HG02943 (cell line): Measurements from ENCODE around the gene RALGPS1.

Experiments
- ATAC-seq: cut with Tn5 transposase; IDR thresholded peaks from one replicate; pipeline ENCODE4 v1.9.1; 2021; ENCODE audit warnings: mild to moderate bottlenecking, low read depth, moderate library complexity; ENCODE audit not compliant: unreplicated experiment

Gene RALGPS1, protein sequence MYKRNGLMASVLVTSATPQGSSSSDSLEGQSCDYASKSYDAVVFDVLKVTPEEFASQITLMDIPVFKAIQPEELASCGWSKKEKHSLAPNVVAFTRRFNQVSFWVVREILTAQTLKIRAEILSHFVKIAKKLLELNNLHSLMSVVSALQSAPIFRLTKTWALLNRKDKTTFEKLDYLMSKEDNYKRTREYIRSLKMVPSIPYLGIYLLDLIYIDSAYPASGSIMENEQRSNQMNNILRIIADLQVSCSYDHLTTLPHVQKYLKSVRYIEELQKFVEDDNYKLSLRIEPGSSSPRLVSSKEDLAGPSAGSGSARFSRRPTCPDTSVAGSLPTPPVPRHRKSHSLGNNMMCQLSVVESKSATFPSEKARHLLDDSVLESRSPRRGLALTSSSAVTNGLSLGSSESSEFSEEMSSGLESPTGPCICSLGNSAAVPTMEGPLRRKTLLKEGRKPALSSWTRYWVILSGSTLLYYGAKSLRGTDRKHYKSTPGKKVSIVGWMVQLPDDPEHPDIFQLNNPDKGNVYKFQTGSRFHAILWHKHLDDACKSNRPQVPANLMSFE

DNA sequence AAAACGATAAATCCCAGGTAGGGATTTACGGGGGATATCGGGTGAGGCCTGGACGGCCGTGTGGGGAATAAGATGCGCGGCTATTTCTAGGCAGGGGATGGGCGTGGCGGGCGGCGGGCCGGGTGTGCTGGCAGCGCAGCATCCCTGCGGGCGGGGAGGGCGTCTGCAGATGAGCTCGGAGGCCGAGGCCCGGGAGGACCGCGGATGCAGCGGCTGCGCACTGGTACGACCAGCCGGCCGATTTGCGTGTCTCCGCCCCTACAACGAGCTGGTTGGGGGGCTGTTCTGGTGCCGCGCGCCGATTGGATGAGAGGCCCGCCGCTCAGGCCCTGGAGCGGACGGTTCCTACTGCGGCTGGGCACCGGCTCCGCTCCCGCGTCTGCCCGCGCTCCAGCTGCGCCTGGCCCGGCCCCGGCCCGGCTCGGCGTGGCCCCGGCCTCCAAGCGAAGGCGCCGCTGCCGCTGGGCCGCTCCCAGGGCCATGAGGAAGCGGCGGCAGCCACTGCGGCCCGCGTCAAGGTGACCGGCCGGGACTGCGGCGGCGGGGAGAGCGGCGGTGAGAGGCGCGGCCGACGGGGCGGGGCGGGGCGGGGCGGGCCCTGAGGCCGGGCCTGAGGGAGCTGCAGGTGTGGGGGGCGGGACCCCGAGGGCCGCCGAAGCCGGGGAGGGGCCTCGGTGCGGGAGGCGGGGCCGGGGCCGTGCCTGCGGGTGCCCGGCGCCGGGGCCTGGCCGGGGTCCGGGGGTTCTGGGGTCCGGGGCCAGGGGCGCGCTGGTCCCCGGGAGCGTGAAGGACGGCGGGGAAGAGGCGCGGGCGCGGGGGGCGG, at the start of gene RALGPS1:
TSS of gene RALGPS1 (plus strand) at position 325 of the 823 bp plus-strand sequence. CDS start 47,508 bp downstream, outside the sequence.
- peak; percentile 98 for ATAC-seq

DNA sequence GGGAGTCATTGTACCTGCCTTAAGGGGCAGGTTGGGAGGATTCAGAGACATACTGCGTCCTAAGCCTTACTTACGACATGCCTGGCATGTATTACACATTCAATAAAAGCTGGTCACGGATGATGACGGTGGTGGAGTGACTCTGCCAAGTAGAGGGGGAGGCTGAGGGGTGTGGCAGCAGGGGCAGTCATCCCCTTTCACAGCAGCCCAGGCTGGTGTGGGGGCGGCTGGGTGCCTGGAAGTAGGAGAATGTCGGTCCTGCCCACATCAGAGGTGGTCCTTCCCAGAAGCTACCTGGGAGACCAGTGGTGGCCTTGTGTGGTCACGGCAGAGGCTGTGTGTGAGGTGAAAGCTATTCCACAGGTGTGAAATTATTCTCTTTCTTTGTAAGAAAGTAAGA, 45.2 kb upstream of the RALGPS1 start:
- ATAC-seq: no peak

DNA sequence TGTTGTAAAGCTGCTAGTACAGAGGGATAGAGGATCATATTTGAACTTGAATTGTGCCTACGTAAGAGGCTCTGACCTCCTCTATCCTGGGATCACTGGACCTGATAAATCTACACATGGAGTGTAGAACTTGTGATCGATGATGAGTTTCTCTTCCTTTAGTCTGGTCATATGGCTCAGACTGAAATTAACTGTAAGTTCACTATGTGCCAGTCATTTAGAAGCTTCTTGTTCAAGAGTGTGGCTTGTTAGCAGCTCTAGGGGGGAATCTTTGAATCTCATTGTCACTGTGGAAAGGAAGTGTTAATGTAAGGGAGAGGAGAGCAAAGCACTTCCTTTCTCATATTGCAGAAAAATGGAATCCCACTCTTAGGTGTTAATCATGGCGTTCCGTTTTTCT, 42.1 kb upstream of the RALGPS1 start:
- ATAC-seq: no peak

DNA sequence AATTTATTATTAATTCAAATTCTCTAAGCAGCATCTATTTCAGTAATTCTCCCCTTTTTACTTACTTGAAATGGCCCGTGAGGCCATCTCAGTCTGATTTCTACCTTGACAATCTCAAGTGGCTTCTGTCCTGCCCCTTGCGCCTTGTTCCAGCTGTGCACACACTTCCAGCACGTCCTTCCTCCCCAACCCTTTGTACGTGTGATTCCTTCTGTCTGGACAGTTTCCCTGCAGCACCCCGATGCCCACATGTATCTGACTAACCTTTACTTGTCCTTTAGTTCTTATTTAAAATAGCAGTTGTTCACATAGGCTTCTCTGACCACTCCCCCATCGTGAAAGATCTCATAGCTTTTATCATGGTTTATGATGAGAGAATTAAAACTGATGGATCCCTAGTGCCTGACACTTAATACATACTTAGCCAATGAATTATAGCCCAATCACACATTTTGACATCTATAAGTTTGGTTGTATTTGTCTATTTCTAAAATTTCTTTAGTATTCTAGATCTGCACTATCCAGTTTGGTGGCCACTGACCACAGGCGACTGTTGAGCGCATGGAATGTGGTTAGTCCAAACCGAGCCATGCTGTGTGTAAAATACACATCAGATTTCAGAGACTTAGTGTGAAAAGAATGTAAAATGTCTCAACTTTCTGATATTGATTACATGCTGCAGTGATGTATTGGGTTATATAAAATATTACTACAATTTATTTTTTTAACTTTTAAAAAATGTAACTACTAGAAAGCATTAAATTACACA, 39.9 kb upstream of the RALGPS1 start:
- ATAC-seq: no peak

DNA sequence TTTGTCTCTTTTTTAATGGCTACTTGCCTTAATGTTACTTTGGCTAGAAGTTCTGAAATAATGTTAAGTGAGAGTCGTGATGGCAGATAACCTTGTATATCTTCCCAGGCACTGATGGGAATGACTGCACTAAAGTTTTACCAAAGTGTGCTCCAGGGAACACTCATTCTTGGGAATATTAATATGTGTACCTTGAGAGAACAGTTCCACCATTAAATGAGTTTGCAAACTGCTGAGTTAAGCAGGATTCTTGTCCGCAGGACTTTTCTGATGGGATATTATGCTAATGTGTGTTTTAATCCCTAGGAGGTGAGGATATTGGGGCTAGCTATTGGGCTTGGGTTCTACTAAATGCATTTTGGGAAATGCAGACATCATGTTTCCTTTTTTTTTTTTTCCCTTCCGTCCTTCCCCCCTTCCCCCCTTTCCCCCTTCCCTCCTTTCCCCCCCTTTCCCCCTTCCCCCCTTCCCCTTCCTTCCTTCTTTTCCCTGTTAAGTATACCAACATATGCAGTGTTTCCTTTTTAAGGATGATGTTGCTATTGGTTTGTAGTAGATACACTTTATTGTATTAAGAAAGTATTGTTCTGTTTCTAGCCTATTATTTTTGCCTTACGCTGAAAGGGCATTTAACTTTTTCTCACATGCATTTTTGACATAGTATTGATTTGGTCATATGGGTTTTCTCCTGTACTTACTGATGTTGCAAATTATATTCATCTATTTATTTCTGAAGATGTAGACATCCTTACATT, 38.6 kb upstream of the RALGPS1 start:
- no peak for ATAC-seq

DNA sequence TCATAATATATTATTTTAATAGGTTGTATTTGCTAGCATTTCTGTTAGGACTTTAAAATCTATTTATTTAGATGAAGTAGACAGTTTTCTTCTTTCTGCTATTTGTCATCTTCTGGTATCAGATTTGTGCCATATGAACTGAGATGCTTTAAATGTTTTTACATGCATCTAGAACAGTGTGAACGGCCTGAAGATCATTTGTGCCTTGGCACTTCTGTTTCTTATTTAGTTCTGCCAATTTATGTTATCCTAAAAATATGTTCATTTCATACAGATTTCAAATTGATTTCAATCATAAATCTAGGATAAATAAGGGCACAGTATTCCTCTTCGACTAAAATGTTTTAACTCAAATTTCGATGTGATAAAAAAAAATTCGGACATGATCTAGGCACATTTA, 38.1 kb upstream of the RALGPS1 start:
- no peak for ATAC-seq

DNA sequence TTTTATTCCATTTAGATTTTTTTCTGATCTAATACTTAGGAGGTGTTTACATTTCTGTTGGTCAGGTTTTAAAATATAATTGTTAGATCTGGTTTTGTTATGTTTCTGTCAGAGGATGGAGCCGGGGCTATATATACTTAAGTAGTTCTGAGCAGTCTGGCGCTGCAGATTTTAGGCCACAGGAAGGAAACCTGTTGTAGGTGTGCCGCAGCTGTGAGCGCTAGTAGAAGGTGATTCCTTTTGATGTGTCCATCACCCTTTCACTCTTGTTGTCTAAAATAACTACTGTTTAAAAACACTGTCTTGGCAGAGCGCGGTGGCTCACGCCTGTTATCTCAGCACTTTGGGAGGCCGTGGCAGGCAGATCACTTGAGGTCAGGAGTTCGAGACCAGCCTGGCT, 37.2 kb upstream of the RALGPS1 start:
- ATAC-seq: no peak

DNA sequence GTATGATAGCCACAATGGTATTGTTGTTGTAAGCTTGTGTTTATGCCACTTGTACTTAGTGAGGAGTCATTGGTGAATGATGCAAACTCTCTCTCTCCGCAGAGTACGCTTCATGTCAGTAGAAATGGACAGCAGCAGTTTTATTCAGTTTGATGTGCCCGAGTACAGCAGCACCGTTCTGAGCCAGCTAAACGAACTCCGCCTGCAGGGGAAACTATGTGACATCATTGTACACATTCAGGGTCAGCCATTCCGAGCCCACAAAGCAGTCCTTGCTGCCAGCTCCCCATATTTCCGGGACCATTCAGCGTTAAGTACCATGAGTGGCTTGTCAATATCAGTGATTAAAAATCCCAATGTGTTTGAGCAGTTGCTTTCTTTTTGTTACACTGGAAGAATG, 35.3 kb upstream of the RALGPS1 start:
- ATAC-seq: no peak

DNA sequence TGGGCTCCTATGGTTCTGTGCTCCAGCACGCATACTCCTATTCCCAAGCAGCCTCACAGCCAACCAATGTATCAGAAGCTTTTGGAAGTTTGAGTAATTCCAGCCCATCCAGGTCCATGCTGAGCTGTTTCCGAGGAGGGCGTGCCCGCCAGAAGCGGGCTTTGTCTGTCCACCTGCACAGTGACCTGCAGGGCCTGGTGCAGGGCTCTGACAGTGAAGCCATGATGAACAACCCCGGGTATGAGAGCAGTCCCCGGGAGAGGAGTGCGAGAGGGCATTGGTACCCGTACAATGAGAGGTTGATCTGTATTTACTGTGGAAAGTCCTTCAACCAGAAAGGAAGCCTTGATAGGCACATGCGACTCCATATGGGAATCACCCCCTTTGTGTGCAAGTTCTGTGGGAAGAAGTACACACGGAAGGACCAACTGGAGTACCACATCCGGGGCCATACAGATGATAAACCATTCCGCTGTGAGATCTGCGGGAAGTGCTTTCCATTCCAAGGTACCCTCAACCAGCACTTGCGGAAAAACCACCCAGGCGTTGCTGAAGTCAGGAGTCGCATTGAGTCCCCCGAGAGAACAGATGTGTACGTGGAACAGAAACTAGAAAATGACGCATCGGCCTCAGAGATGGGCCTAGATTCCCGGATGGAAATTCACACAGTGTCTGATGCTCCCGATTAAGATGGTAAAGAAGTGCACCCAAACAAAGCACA, 34.2 kb upstream of the RALGPS1 start:
- ATAC-seq: no peak

DNA sequence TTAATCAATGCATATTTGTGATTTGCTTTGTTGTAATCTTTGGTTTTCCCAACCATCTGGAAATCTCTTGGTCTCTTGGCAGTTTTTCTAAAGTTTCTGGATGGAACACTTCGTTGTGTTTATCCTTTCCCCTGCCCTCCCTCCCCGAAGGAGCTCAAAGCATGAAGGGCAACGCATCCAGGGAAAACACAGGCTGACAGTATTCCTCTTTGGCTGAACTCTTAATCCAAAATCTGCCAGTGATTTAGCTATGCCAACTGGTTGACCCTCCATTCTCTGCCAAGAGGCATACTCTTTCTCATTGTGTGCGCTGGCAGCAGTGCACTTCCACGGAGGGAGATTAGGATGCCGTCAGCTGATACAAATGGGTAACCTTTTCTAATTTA, 33.6 kb upstream of the RALGPS1 start:
- ATAC-seq: no peak

DNA sequence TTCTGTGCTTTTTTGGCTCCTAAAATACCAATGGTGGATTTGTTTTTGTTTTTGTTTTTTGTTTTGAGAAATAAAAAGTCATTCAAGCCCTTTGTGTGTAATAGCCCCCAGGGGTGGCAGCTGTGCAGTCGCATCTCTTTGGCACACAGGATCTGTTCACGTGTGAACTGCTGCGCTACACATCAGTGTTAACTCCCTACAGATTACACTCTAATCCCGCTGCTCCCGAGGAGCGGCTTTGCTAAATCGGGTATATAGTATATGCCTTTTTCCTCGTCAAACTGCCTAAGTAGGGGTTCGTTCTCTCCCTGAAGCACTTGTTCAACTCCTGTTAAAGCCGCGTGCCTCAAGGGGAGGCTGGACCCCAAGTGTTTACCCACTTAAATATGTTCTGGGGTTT, 31.8 kb upstream of the RALGPS1 start:
- ATAC-seq: no peak

DNA sequence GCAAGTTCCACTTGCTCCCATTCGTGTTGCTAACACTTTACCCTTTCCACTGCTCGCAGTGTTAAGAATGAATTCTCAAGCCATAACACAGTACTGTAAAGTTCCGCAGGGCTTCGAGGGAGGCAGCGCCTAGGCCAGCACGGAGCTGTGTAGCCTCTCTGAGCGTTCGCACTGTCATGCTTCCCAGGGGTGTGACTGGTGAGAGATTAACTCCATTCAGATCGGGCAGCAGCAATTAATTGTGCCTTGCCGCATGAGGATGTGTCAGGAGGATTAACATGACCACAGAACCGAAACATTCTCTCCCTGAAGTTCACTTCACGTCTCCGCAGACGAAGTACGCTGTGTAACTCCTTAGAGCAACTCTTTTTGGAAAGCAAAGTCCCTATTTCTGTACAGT, 30.9 kb upstream of the RALGPS1 start:
- ATAC-seq: no peak

DNA sequence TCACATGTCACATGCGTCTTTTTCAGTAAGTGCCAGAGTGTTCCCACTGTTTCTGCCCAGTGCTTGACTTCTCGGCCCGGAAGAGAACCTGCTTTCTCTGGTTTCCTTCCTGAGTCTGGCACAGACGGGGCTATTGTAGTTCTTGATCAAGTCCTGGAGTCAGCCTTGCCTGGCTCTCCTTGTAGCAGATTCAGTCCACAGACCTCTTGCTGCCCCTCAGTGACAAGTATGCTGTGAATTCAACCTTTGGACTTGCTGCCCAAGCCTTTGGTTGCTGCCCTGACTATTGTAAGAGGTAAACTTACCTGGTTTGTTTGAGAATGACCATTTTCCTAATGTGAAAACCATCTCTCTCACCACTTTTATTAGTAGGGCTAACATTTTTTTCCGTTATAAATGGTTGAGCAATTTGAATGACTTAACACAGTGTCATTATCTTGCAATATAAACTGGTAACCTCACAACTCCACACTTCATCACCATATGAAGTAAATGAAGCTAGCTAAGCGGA, 29.4 kb upstream of the RALGPS1 start:
- no peak for ATAC-seq

DNA sequence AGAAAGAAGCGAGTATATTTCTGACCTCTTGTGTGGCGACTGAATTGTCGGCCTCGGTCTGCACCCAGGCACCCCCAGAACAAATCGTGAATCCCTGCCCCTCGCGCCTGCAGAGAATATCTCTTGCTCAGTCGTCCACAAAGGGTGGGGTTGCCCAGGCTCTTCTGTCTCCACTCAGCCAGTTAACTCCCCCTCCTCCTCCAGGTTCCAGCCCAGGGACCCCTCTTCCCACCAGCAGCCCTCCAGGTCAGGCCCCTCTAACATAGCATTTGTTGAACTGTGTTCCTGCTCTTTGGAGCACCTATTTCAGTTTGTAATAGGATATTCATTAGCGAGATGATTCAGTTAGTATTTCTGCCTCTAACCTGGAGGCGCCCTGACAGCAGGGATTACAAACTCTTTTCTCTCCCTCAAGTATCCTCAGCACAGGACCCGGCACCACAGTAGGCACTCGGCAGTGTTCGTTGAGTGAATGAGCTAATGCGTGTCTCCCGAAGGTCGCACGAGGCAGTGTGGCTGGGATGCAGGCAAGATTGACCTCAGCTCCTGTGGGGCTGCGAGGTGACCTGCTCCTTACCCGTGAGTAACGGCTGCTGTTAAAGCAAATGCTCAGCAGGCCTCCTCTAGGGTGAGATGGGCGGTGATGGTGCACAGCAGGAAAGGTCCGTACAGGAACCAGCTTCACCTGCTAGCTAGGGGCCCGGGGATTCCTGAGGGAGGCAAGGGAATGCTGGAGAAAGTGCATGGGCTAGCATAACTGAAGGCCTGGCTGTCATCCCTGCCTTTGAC, 28.4 kb upstream of the RALGPS1 start:
- ATAC-seq: no peak

DNA sequence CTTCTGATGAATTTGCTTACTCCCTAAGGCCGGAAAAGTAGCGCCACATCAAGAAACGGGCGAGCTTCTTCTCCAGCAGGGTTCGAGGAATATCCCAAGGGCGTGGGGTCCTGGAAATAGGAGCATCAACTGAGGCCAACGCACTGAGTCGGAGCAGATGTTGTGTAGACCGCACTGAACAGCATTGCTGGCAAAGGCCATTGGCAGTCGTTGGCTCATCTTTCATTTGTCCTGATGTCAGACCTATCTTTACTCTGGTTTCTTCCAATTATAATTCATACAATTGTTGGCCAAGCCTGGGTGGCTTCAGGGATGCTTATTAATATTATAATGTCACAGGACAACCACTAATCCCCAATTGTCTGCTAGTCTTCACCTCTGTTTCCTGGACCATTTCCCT, 27.7 kb upstream of the RALGPS1 start:
- no peak for ATAC-seq

DNA sequence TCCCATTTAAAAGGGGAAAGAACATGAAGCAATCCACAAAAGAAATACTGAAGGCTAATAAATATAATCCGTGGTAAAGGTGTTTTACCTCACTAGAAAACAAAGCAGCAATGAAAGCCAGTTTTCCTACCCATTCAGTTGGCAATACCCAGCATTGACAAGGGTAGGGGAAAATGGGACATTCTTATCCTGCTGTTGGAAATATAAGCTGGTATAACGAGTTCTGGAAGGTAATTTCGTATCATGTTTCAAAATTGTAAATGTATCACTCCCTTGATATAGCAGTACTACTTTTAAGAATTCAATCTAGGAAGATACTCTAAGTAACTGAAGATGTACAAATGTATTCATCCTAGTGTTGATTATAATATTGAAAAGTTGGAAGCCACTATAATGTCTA, 22.9 kb upstream of the RALGPS1 start:
- no peak for ATAC-seq

DNA sequence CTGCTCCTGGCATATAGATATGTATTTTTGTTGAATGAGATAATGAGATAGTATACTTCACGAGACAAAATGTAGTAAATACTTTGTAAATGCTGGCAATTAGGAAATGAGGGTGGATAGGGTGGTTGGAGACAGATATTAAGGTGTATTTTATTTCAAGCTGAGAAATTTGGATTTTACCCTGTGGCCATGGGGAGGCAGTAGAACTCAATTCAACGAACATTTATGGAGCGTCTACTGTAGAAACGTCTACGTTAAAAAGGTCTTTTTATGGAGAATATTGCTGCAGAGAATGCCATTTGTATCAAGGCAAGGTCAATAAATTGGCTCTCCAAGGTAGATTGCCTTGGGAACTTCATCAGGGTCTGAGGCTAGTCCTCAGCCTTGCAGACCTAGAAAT, 21.5 kb upstream of the RALGPS1 start:
- no peak for ATAC-seq

DNA sequence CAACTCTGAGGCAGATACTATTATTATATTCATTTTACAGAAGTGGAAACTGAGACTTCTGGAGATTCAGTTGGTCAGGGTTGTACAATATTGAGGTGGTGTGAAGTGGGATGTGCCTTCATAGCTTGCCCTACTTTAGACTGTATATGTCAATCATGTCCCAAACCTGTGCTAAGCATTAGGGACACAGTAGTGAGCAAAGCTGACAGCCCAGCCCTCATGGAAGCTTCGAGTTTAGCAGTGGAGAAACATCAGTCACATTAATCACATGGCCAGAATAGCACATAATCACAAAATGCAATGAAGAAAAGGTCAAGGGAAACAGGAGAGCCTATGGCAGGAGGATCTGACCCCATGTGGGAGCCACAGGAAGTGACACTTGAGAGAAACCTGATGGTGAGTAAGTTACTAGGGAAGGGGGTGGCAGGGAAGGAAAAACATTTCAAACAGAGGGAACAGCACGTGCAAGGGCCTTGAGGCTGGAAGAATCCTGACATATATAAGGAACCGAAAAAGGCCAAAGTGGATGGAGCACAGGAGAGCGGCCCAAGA, 20.5 kb upstream of the RALGPS1 start:
- ATAC-seq: no peak
